ENCODE data around the gene TBC1D9B.

DNA sequence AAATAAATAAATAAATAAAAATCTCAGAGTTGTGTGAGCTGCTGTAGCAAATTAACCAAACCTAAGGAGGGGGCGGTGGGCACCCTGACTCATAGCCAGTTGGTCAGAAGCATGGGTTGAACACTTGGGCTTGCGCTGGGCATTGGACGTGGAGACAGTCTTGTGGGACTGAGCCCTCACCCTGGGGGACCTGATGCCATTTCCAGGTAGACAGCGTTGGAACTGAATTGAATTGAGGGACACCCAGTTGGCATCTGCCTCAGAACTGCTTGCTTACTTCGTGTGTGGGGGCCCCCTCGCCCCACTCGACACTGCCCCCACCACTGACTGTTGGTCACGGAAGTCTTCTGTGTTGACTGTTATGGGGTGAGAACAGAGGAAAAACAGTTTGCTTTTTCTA lies 19.0 kb upstream of the TBC1D9B start:
- TF ChIP-seq, protein P1, sequence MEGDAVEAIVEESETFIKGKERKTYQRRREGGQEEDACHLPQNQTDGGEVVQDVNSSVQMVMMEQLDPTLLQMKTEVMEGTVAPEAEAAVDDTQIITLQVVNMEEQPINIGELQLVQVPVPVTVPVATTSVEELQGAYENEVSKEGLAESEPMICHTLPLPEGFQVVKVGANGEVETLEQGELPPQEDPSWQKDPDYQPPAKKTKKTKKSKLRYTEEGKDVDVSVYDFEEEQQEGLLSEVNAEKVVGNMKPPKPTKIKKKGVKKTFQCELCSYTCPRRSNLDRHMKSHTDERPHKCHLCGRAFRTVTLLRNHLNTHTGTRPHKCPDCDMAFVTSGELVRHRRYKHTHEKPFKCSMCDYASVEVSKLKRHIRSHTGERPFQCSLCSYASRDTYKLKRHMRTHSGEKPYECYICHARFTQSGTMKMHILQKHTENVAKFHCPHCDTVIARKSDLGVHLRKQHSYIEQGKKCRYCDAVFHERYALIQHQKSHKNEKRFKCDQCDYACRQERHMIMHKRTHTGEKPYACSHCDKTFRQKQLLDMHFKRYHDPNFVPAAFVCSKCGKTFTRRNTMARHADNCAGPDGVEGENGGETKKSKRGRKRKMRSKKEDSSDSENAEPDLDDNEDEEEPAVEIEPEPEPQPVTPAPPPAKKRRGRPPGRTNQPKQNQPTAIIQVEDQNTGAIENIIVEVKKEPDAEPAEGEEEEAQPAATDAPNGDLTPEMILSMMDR (IDR thresholded peaks at IDR 0.05) = no peak
- TF ChIP-seq POLR2A (IDR thresholded peaks at IDR 0.05) (no peak), EP300 (IDR thresholded peaks at IDR 0.05) (no peak)
